Fibroblast of villous mesenchyme (primary cell): Measurements from ENCODE around the gene C11orf86. TPM values are rescaled to one million over a fixed set of nuclear protein-coding genes. Genes with fewer than 3 reads are reported as not detected.

Experiments used
- DNase-seq: peaks from one replicate; pipeline ENCODE4 v3.0.0-alpha.2; 2010; ENCODE audit warnings: low read depth
- H3K4me3 ChIP-seq: 2 replicates; pipeline ENCODE4 v1.5.1; 2011; ENCODE audit warnings: low read depth, mild to moderate bottlenecking, low read length
- total RNA-seq: library from RNA; depleted of rRNA; stranded (reverse); fragments of >200 nt; gene quantifications from 2 replicates; pipeline ENCODE4 v1.2.3, GENCODE V29; 2012
- TF ChIP-seq, protein P1 (sequence below): IDR thresholded peaks from 2 replicates; pipeline ENCODE4 v1.5.1; 2012; ENCODE audit warnings: low read depth, mild to moderate bottlenecking, low read length; ENCODE audit not compliant: insufficient read depth

Gene C11orf86, protein sequence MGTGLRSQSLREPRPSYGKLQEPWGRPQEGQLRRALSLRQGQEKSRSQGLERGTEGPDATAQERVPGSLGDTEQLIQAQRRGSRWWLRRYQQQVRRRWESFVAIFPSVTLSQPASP
- not detected in 2 replicates for total RNA-seq

DNA sequence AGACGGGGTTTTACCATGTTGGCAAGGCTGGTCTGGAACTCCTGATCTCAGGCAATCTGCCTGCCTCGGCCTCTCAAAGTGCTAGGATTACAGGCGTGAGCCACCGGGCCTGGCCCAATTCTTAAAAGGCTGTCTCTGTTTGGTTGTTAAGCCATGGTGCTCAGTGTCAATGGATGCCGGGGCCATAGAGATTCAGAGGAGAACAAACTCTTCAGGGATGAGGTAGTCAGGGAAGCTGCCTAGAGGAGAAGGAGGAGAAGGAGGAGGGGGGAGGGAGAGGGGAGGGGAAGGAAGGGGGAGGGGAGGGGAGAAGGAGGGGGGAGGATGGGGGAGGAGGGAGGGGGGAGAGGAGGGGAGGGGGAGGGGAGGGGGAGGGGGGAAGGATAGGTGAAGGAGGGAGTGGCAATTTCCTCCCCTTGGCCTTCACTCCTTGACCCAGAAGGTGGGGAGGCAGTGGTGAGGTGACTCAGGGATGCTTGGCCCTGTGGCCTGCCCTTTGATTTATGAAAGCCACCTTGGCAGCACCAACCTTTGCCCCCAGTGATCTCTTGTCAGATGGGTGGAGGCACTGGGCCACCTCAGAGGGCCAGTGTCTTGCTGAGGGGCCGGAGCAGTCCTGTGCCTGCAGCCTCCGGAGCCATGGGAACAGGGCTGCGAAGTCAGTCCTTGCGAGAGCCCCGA lies at the start of gene C11orf86:
C11orf86 (plus strand) TSS at position 581 of the 681 bp plus-strand sequence; CDS start at position 640, 59 bp downstream.
- TF ChIP-seq, protein P1, sequence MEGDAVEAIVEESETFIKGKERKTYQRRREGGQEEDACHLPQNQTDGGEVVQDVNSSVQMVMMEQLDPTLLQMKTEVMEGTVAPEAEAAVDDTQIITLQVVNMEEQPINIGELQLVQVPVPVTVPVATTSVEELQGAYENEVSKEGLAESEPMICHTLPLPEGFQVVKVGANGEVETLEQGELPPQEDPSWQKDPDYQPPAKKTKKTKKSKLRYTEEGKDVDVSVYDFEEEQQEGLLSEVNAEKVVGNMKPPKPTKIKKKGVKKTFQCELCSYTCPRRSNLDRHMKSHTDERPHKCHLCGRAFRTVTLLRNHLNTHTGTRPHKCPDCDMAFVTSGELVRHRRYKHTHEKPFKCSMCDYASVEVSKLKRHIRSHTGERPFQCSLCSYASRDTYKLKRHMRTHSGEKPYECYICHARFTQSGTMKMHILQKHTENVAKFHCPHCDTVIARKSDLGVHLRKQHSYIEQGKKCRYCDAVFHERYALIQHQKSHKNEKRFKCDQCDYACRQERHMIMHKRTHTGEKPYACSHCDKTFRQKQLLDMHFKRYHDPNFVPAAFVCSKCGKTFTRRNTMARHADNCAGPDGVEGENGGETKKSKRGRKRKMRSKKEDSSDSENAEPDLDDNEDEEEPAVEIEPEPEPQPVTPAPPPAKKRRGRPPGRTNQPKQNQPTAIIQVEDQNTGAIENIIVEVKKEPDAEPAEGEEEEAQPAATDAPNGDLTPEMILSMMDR, result no peak
- no peak for DNase-seq
- no peak within 1 kb of the TSS for H3K4me3 ChIP-seq

DNA sequence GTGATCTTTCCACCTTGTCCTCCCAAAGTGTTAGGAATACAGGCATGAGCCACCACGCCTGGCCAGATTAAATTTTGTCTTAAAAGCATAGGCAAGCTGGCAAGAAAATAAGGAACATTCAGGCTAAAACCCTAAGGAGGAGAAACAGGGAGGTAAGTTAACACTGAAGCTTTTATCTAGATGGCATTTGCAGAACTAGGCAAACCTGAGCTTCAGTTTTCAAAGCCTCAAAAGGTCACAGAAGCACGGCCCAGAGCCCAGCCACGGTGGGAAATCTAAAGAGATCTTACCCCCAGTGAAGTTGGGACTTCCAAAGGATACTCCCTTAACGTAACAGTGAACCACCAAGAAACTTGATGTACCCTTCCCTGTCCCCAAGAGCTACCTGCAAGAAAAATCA lies 45.4 kb upstream of the C11orf86 start:
- DNase-seq, result no peak
- TF ChIP-seq, protein P1, result no peak
- no peak overlapping the region for H3K4me3 ChIP-seq

DNA sequence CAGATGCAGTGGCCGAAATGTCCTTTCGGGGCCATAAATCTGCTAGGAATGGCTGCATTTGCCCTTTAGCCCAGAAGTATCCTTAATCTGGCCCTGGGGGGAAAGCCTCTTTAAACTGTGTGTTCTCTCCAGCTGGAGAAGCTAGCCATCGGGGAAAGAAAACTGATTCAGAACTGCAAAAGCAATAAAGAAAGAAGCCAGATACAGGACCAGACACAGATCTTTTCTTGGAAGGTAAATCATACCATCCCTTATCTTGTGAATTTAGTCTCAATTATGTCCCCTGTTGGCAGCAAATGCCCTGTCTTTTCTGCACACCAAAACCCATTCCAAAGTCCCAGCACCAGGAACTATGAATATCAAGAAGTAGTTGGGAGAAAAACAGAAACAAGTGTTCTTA lies 42.6 kb upstream of the C11orf86 start:
- TF ChIP-seq, protein P1, result no peak
- no peak overlapping the region for H3K4me3 ChIP-seq

DNA sequence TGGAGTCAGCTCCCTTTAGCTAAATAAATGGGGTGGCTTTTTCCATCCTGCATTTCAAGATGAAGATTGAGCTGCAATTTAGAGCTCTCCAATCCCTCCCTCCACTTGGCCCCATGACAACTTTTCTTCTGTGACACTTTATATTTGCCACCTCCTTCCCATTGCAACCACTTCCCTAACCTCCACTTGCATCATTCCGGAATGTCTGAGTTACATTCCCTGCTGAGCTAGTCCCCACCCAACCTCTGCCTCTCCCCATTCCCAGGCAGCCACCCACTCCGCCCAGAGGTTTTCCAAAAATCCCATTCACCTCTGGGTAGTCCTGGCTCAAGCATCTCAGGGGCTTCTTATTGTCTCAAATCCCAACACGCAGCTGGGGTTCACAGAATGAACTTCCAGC lies 41.6 kb upstream of the C11orf86 start:
- H3K4me3 ChIP-seq, result no peak overlapping the region
- TF ChIP-seq, protein P1, result no peak
- DNase-seq, result no peak

More for the DNA sequence above, 42.6 kb upstream of the C11orf86 start:
- no peak for DNase-seq

DNA sequence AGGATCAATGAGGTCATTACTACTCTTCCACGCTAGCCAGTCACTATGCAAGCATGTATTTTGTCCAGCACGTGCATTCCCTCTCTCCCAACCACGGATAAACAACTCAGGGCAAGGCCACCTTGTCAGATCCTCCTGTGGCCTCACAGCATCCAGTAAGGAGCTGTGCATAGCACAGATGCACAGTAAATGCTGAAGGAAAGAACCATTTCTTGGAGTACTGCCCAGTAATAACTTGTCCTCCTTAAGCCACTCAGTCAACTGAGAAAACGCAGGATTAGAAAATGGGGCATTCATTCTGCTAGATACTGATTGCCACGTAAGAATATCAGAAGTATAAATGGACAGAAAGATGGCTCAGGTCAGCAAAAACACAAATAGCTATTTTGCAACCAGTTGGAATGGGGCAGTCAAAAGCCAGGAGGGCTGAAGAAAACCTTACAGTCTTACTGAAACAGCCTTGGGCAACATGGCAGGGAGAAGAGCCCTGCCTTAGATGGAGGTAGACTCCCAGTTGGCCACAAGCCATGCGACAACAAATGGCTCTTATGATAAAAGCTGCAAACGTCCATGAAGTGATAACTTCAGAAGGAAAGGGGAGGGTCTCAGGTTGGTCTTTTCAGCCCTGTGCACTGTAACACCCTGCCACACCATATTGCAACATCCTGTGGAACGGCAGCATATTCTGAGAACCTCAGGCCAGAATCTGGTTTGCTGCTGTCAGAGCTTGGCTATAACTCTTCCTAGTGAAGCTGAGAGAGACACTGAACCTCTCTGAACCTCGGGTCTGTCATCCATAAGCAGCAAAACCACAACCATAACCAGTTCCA lies 39.9 kb upstream of the C11orf86 start:
- TF ChIP-seq, protein P1, result no peak
- no peak overlapping the region for H3K4me3 ChIP-seq
- peak; percentile 95 for DNase-seq

DNA sequence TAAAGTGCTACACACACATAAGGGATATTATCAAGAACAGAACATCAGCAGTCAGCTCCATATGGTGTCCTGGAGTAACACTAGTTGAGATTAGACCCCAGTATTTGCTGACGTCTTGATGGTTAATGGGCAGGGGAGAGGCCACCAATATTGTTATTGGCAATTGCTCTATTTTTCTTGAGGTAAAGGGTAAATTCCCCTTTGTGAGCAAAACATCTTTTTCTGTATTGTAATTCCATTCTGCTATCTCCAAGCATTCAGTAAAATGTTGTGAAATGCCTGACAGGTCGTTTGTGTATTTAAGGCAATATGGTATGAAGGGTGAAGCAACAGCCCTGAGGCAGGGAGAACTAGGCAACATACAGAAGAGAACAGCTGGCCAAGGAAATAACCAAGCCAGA lies 38.8 kb upstream of the C11orf86 start:
- DNase-seq, result peak; percentile 93
- TF ChIP-seq, protein P1, result no peak
- no peak overlapping the region for H3K4me3 ChIP-seq
